HL-60/S4 (cell line): ENCODE measurements around the gene FNBP1.

Source experiments
- in situ Hi-C: fragments of 300-500 bp; cut with MboI; formaldehyde crosslinking; loops from 2 replicates; pipeline ENCODE4 v1.14.3; 2022; ENCODE audit warnings: low sequenced_read_pairs

Gene FNBP1

DNA sequence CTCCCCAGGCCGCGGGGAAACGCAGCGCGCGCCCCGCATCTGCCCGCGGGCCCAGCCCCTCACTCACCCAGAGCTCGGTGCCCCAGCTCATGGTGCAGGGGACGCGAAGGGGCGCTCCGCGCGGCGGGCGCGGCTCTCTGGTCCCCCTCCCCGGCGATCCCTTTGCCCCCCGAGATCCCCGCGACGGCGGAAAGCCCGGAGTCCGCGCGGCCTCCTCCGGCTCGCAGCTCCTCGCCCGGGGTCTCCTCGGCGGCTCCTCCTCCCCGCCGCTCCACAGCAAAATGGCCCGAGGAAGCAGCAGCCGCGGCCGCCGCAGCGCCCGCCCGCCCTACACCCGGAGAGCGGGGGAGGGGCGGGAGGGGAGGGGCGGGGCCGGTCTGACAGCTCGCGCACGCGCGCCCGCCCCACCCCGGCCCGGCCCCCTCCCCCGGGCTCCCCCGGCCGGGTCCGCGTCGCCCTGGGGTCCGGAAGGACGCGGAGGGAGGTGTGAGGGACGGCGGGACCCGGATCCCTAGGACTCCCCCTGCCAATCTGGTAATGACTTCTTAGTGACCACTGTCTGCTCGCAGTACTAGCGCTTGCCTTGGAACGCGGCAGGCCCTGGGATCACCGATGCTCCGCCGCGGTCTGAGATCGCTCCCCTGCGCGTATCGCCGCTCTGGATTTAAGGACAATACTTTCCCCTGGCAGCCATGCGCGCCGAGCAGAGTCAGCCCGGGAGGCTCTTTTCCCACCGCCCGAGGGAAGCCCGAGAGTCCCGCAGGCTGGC is at the start of gene FNBP1:
Gene FNBP1 (minus strand): TSS at position 305 of the 769 bp plus-strand sequence. CDS start 214 bp downstream, at position 91.
- in situ Hi-C loops, result no loop called here

DNA sequence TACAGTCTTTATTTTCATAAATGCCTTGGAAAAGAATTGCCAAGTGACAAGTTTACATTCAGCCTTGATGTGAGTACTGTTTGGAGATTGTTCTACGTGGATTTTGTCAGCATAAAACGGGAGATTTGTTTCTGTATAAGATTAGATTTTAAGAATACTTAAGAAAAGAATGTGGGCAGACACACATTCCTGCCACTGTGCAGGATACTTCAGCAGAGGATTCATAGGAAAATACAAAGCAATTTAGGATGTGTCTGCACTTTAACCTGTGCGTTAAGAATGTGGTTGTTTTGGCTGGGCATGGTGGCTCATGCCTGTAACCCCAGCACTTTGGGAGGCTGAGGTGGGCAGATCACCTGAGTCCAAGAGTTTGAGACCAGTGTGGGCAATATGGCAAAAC is 47.9 kb upstream of the FNBP1 start:
- in situ Hi-C loops, result no loop called here

DNA sequence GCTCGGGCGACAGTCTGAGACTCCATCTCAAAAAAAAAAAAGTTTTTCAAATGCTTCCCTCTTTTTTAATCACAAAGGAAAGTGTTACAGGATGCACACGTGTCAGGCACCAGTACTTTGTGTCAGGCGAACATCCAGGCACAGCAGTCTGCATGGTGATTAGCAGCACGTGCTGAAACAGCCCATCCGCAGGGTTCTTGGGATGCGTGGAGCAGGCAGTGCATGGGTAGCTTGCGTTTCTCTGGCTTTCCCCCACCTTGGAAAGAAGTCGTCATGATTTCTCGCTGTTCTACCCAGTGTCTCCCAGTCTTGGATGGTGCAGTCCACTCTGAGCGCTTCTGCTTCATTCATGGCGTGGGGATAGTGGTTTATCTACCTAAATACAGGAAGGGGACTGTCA is 46.2 kb upstream of the FNBP1 start:
- in situ Hi-C loops, result no loop called here

DNA sequence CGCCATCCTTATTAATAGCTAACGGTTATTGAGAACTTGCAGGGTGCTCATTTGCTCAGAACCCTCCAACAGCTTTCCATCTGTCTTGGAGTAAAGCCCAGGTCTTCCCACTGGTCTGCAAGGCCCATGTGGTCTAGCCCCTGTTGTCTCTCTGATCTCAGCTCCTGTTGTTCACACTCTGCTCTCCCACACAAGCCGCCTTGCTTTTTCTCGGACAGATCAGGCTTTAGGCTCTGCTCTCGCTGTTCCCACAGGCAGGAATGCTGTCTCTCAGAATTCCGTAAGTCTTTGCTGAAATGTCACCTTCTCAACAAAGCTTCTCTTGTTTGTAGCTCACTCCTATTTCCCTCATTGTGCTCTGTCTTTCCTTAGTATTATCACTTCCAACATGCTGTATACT is 45.1 kb upstream of the FNBP1 start:
- in situ Hi-C loops, result no loop called here

DNA sequence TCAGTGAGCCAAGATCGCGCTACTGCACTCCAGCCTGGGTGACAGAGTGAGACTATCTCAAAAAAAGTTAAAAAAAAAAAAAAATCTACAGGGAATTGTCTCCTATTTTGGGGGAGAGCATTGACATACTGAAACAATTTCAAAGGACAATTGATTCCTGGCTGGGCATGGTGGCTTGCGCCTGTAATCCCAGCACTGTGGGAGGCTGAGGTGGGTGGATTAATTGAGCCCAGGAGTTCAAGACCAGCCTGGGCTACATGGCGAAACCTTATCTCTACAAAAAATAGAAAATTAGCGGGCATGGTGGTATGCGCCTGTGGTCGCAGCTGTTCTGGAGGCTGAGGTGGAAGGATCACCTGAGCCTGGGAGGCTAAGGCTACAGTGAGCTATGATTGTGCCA is 41.3 kb upstream of the FNBP1 start:
- in situ Hi-C loops, result no loop called here

DNA sequence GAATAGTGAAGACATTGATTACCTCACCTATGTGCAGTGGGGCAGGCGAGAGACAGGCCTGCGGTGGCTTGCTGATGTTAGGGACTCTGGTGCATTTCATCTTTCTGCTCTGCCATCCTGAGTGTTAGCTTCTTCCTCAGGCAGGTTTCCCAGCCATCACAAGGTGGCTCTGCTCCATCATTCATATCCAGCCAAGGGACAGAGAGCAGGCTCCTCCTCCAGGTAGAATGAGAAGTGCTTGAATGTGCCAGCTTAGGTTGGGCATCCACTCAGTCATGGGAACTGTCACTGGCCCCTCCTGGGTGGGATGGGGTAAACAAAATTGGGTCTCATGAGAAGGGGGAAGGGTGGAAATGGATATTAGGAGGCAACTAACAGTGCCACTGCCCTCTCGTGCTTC is 35.6 kb upstream of the FNBP1 start:
- in situ Hi-C loops, result no loop called here

DNA sequence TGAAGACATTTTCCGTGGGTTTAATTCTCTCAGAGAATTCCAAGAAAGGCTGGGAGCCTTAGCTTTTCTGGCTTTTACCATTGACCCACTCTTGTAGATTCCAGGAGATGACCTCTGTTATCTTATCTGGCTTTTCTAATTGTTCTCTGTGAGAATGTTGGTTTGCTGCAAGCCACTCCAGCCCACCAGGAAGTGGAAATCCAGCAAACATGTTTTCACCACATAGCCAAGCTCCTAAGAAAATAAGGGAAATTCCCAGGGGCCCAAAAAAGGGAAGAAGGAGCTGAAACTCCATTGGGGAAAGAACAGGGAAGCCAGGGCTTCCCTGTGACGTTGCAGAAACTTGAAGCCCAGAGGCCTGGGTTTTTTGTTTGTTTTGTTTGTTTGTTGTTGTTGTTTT is 30.4 kb upstream of the FNBP1 start:
- in situ Hi-C loops, result no loop called here

DNA sequence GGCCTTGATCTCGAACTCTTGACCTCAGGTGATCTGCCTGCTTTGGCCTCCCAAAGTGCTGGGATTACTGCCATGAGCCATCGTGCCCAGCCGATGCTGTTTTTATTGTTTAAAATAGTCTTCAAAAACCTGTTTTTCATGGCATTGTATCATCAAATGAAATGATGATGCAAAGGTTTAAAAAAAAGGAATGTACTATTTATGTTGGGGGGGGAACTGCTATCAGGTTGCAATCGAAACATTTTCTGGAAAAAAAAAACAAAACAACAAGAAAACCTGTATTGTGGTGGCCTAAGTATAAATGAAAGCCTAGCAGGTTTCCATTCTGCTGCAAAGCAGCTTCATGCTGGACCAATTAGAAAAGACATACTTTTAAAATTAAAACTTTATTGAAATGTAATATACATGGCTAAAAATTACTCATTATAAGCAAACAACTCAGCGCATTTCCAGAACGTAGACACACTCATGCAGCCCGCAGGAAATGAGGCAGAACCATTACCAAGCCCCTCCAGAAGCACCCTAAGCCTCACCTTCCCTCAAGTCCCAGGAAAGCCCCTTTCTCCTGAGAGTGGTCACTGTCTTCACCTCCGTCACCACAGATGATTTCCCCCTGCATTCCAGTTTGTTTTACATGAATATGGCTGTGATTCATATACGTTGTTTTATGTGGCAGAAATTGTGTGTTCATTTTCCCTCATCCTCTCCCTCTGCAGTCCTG is 29.7 kb upstream of the FNBP1 start:
- in situ Hi-C loops, result no loop called here

DNA sequence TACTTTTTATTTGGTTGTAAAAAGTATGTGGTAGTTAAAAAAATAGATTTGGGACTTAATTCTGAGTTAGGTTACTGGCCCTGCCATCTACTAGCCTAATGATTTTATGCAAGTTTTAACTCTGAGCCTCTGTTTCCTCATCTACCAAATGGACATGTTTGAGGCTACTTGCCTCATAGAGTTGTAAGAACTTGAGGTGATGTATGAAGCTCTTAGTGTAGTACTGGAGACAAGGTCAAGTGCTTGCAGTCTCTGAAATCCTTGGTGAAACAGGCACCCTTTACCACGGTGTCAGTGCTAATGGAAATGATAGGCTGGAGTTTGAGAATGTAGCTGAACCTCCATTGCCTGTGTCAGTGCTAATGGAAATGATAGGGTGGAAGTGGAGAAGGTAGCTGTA is 26.1 kb upstream of the FNBP1 start:
- in situ Hi-C loops, result no loop called here

DNA sequence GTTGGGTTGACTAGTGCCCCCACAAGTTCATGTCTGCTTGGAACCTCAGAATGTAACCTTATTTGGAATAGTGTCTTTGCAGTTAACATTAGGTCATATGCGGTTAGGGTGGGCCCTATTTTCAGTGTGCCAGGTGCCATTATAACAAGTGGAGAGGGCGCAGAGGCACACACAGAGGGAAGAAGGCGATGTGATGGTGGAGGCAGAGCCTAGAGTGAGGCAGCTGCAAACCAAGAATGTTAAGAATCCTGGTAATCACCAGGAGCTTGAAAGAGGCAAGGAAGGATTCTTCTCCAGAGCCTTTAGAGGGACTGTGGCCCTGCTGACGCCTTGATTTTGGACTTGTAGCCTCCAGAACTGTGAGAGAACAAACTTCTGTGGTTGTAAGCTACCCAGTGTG is 21.6 kb upstream of the FNBP1 start:
- in situ Hi-C loops, result no loop called here

DNA sequence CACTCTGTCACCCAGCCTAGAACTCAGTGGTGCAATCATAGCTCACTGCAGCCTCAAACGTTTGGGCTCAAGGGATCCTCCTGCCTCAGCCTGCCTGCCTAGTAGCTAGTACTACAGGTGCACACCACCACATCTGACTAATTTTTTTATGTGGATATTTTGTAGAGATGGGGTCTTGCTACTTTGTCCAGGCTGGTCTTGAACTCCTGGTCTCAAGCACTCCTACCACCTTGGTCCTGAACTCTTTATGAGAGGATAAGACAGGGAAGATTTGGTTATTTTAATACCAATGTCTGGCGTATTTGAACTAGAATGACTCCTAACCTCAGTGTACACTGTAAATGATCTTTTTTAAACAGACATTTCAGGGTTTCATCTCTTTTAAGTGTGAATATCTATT is 19.8 kb upstream of the FNBP1 start:
- in situ Hi-C loops, result no loop called here

DNA sequence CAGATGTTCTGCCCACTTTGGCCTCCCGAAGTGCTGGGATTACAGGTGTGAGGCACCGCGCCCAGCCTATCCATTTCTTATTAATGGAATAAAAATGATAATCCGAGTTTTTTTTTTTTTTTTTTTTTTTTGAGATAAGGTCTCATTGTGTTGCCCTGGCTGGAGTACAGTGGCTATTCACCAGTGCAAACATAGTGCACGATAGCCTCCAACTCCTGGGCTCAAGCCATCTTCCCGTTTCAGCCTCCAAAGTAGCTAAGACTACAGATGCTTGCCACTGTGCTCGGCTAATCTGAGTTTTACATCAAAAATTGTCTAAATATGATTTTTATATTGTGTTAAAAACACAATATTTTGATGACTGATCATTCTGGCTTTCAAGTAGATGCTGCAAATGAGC is 17.3 kb upstream of the FNBP1 start:
- in situ Hi-C loops, result no loop called here

DNA sequence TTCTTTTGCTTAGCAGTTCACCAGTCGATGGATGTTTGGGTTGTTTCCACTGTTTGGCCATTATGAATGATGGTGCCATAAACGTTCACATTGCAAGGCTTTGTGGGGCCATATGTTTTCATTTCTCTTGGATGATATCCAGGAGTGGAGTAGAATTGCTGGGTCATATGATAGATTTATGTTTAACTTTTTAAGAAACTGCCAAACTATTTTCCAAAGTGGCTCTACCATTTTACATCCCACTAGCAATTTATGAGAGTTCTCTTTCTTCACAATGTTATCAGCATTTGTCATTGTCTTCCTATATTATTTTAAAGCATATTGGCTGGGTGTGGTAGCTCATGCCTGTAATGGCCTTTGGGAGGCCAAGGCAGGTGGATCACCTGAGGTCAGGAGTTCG is 15.9 kb upstream of the FNBP1 start:
- in situ Hi-C loops, result no loop called here

DNA sequence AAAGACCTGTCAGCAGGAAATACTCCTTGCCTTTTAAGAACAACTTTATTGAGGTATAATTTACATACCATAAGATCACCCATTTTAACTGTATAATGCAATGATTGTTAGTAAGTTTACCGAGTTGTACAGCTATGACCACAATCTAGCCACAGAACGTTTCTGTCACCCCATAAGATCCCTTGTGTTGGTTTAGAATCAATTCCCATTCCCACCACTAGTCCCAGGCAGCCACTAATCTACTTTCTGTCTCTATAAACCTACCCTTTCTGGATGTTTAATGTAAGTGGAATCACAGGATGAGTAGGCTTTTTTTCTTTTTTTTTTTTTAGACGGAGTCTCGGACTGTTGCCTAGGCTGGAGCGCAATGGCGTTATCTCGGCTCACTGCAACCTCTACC is 15.2 kb upstream of the FNBP1 start:
- in situ Hi-C loops, result no loop called here

DNA sequence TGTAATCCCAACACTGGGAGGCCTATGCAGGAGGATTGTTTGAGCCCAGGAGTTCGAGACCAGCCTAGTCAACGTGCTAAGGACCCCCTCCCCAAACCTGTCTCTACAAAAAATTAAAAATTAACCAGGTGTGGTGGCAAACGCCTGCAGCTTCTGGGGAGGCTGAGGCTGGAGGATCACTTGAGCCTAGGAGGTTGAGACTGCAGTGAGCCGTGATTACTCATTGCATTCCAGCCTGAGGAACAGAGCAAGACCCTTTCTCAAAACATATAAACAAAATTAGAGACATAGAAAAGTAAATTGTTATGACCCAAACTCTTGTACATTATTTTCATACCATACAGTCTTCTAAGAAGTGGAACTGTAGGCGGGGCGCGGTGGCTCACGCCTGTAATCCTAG is 11.8 kb upstream of the FNBP1 start:
- in situ Hi-C loops, result no loop called here

DNA sequence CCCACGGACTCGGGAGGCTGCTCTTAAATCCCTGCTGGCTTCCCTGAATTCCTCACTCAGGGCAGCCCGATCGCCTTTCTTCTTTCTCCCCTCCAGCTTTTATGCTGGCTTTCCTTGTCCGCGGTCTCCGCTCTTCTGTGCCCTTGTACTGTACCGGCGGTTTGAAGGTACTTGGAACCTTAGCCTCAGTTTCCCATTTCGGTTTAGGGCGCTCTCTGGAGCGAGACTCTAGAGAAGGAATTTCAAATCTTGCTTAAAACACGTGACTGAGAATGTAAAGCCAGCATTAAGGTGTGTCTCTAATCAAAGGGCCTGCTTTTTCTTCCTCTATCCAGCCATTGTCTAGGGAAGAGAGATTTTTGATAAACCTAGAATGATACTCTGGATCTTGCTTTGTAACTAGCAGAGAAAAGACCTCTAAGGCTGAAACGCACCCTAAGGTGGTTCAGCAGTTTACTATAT is 11.4 kb upstream of the FNBP1 start:
- in situ Hi-C loops, result no loop called here

DNA sequence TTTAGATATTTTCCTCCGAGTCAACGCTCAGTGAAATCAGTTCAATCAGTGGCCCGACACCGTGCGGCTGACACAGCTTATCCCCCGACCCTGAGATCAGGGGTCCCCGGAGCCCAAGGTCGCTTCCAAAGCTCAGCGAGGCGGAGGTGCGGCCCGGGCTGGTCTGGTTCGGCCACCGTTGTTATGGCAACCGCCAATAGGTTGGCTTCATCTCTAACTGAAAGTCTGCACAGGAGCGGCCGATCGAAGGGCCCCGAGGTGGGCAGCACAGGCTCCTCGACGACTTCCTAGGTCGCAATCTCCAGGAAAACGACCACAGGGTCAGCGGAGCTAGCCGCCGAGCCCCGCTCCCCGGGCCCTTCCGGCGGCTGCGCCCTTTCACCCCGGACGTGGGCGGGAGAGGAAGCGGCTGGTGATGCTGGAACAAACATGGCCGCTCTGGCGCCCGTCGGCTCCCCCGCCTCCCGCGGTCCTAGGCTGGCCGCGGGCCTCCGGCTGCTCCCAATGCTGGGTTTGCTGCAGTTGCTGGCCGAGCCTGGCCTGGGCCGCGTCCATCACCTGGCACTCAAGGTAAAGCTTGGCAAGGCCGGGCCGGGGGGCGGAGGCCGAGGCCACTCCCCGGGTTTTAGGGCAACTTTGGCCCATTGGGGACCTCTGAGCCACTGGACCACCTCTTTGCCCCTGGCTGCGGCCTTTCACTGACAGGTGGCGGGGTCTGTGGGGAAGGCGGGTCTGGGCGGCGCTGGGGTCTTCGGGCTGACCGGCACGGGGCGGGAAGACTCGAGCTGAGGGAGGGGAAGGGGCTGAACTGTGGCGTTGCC is 10.7 kb upstream of the FNBP1 start, which contains the start of gene GPR107:
Gene GPR107 (plus strand): TSS at position 403 of the 821 bp plus-strand sequence. CDS start 27 bp downstream, at position 430.
- in situ Hi-C loops, result no loop called here

DNA sequence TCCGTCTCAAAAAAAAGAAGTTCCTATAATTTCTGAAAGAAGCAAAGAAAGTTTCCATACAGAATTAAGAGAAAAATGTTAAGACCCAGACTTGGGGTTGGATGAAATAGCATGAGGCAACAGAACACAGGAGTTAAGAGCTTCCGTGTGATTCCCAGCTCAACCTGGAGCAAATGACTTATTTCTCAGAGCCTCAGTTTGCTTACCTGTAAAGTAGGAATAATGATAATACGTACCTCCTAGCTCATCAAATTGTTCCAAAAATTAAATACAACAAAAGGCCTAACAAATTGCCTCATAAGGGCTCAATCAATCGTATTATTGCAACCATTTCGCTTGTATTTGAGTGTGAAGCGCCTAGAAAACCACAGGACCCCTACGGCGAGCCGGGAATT is 10.1 kb upstream of the FNBP1 start:
- in situ Hi-C loops, result no loop called here

DNA sequence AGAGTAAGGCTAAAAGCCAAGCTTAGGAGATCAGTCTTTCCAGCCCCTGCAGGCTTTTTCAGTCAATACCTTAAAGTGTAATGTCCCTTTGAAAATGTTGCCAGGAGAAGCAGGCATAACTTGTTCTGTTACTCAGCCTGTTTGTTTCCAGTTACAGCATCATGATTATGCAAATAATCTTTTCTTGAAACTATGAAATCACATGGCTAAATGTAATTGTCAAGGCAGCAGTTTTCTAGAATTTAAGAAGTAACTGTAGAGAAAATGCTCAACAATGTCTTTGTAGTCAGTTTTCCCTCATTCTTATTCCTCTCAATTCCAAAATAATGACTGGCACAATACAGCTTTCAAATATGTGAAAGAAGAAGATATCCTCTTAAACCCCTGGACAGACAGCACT is 8.9 kb upstream of the FNBP1 start:
- in situ Hi-C loops, result no loop called here

DNA sequence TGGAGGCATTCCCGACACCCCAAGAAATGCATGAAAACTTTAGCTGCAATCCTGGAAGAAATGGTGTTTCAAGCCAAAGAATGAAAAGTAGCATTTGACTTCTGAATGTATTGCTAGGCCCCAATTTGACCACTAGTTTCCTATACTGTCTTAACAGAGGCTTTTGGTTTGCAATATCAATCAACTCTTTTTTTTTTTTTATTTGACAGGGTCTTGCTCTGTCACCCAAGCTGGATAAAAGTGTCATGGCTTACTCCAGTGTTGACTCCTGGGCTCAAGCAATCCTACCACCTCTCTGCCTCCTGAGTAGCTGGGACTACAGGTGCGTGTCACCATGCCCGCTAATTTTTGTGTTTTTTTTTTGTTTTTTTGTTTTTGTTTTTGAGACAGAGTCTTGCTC is 7.5 kb upstream of the FNBP1 start:
- in situ Hi-C loops, result no loop called here

DNA sequence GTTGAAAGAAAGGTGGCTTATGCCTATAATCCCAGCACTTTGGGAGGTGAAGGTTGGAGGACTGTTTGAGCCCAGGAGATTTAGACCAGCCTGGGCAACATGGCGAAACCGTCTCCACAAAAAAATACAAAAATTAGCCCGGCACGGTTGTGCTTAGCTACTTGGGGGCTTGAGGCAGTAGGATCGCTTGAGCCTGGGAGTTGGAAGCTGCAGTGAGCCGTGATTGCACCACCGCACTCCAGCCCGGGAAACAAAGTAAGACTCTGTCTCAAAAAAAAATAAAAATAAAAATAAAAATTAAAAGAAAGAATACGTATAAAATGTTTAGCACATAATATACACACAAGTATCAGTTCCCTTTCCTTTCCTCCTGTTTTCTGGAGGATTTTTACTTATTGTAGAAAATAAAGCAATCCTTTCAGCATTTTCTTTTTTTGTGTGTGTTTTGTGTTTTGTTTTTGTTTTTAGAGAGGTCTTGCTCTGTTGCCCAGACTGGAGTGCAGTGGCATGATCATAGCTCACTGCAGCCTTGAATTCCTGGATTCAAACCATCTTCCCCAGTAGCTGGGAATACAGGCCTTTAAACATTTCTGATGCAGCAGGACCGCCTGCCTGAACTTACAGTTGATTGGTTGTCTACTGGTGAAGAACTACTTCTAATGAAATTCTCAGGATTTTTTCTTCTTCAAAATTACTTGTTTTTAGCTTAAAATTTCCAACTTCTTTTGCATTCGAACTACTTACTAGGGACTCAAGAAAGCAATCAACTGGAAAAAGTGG is 6.6 kb upstream of the FNBP1 start:
- in situ Hi-C loops, result no loop called here
